PFSK-1 (cell line): Measurements from ENCODE around the gene PGD.

Experiments
- FOXP2 ChIP-seq: optimal IDR thresholded peaks from 2 replicates; pipeline ENCODE3; 2011; ENCODE audit warnings: borderline replicate concordance, control low read depth, inconsistent platforms; ENCODE audit not compliant: insufficient read depth; ENCODE audit errors: extremely low read length, extremely low read depth
- POLR2AphosphoS5 ChIP-seq: IDR thresholded peaks from 2 replicates; pipeline ENCODE4 v1.6.1; 2012; ENCODE audit warnings: low read depth, mild to moderate bottlenecking, control low read depth, low read length, moderate library complexity
- REST ChIP-seq, 2 experiments: IDR thresholded peaks; 2 replicates each; pipeline versions ENCODE4 v1.6.1 to v1.8.0; 2011 to 2012; ENCODE audit warnings: low read depth in 2 of 2, low read length in 2 of 2, control low read depth in 1 of 2, inconsistent platforms in 1 of 2, mild to moderate bottlenecking in 1 of 2, moderate library complexity in 1 of 2; ENCODE audit not compliant: insufficient read depth in 1 of 2
- SIN3A ChIP-seq: IDR thresholded peaks from 2 replicates; pipeline ENCODE4 v1.6.1; 2012; ENCODE audit warnings: mild to moderate bottlenecking, low read length, moderate library complexity, borderline replicate concordance; ENCODE audit not compliant: insufficient read depth
- TAF1 ChIP-seq: IDR thresholded peaks from 2 replicates; pipeline ENCODE4 v1.6.1; 2012; ENCODE audit warnings: low read length, control low read depth, borderline replicate concordance; ENCODE audit not compliant: insufficient read depth

Gene PGD

DNA sequence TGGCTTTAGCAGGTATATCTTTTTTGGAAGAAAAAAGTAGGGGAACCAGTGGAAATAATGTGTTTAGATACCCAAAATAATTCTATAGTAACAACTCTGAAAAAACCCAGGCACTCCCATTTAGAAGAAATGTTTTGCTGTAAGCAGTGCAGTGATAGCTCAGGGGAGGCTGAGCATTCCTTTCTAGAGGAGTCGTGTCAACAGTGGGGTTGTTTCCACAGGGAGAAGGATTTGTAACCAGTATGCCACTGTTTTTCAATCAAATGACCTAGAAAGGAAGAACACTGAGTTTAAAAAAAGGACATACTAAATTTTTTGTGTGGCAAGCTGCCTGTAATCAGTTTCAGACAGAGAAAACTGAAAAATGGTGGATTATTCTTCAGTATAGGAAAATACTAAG lies 2.4 kb downstream of the PGD start:
- TF ChIP-seq REST (IDR thresholded peaks at IDR 0.05; ENCODE audit: insufficient read depth in 1 of 2, low read depth in 2 of 2, low read length in 2 of 2), result no peak
- TF ChIP-seq FOXP2, result no peak
- no peak for TF ChIP-seq TAF1
- no peak for TF ChIP-seq SIN3A
- TF ChIP-seq POLR2AphosphoS5, result no peak

- TF ChIP-seq POLR2AphosphoS5 (no peak), SIN3A (no peak), REST (IDR thresholded peaks at IDR 0.05; ENCODE audit: insufficient read depth in 1 of 2, low read depth in 2 of 2, low read length in 2 of 2) (no peak), TAF1 (no peak), FOXP2 (no peak)
Observed at GRCh38 chr1:10402729-10403274, 3.9 kb downstream of the PGD start.

DNA sequence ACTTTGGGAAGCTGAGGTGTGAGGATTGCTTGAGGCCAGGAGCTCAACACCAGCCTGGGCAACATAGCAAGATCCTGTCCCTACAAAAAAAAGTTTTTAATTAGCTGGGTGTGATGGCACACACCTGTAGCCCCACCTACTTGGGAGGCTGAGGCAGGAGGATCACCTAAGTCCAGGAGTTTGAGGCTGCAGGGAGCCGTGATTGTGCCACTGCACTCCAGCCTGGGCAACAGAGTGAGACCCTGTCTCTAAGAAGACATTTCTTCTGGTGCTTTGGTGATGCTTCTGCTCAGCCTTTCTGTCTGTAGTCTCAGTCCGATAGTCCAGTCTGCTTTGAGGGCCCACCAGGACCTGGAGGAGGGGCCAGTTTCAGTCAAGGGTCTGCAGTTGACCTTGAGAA lies 8.3 kb downstream of the PGD start:
- no peak for TF ChIP-seq TAF1
- no peak for TF ChIP-seq SIN3A
- TF ChIP-seq POLR2AphosphoS5, result no peak

GRCh38 chr1:10415211-10415930 lies 16.5 kb downstream of the PGD start:
- TF ChIP-seq POLR2AphosphoS5 (no peak), SIN3A (no peak), REST (IDR thresholded peaks at IDR 0.05; ENCODE audit: insufficient read depth in 1 of 2, low read depth in 2 of 2, low read length in 2 of 2) (no peak), FOXP2 (no peak), TAF1 (no peak)

DNA sequence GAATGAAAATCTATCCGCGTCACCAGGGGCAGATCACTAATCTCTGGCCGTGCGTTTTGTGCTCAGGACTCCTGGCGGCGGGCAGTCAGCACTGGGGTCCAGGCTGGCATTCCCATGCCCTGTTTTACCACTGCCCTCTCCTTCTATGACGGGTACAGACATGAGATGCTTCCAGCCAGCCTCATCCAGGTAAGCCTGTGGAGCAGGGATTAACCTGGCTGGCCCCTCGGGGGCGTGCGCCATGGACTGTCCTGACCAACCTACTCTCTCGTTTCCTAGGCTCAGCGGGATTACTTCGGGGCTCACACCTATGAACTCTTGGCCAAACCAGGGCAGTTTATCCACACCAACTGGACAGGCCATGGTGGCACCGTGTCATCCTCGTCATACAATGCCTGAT lies 20.5 kb downstream of the PGD start:
- TF ChIP-seq SIN3A, result no peak
- TF ChIP-seq POLR2AphosphoS5, result no peak
- TF ChIP-seq TAF1, result no peak
- TF ChIP-seq REST (IDR thresholded peaks at IDR 0.05; ENCODE audit: insufficient read depth in 1 of 2, low read depth in 2 of 2, low read length in 2 of 2), result no peak
- TF ChIP-seq FOXP2, result no peak
